Uterus (tissue), 2 donors: ENCODE results near the gene SLC36A3.

ENCODE experiments used
- POLR2A ChIP-seq, 2 donors: fragments of 450-650 bp; IDR thresholded peaks; one replicate each; pipeline ENCODE4 v1.6.1; 2016; ENCODE audit warnings: antibody characterized with exemption in 2 of 2, mild to moderate bottlenecking in 1 of 2, moderate library complexity in 1 of 2
- TF ChIP-seq, protein P1 (sequence below), 4 experiments: fragments of 200-600 bp in 2 of 4; fragments of 450-650 bp in 2 of 4; sonication (generic) in 2 of 4; IDR thresholded peaks; one replicate each; pipeline ENCODE4 v1.5.1; 2016 to 2019; ENCODE audit warnings: antibody characterized with exemption in 4 of 4, mild to moderate bottlenecking in 2 of 4, moderate library complexity in 1 of 4

DNA sequence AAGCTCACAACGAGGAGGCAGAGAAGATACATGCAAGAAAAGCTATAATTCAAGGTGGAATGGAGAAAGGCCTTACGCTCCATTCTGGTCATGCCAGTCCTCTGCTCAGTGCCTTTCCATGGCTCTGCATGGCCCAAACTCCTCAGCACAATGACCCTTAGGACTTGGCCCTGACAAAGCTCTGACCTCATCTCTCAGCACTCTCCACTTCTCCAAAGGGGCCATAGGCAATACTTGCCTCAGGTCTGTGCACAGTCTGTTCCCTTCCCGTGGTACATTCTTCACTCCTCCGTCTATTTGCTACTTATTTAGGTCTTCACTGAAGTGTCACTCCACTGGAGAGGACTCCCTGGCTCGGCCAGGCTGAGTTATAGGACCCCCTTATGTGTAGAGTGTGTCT is 24.7 kb downstream of the SLC36A3 start:
- TF ChIP-seq, protein P1, sequence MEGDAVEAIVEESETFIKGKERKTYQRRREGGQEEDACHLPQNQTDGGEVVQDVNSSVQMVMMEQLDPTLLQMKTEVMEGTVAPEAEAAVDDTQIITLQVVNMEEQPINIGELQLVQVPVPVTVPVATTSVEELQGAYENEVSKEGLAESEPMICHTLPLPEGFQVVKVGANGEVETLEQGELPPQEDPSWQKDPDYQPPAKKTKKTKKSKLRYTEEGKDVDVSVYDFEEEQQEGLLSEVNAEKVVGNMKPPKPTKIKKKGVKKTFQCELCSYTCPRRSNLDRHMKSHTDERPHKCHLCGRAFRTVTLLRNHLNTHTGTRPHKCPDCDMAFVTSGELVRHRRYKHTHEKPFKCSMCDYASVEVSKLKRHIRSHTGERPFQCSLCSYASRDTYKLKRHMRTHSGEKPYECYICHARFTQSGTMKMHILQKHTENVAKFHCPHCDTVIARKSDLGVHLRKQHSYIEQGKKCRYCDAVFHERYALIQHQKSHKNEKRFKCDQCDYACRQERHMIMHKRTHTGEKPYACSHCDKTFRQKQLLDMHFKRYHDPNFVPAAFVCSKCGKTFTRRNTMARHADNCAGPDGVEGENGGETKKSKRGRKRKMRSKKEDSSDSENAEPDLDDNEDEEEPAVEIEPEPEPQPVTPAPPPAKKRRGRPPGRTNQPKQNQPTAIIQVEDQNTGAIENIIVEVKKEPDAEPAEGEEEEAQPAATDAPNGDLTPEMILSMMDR (IDR thresholded peaks at IDR 0.05) = no peak
- no peak for TF ChIP-seq POLR2A (IDR thresholded peaks at IDR 0.05)
